ENCODE measurements around the gene PRX.
"Not testable (repeated sequence)": the region's sequence is repeated elsewhere in the genome, so short reads cannot be mapped to it uniquely, and the experiment has no call there.

DNA sequence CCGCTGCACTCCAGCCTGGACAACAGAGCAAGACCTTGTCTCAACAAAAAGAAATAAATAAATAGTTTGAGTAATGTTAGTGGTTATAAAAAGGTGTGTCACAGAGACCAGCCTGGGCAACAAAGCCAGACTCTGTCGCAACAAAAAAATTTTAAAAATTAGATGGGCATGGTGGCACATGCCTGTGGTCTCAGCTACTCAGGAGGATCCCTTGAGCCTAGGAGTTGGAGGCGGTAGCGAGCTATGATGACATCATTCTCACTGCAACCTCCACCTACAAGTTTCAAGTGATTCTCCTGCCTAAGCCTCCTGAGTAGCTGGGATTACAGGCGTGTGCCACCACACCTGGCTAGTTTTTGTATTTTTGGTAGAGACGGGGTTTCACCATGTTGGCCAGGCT is 40.8 kb upstream of the PRX start:
- TF ChIP-seq, protein P1, sequence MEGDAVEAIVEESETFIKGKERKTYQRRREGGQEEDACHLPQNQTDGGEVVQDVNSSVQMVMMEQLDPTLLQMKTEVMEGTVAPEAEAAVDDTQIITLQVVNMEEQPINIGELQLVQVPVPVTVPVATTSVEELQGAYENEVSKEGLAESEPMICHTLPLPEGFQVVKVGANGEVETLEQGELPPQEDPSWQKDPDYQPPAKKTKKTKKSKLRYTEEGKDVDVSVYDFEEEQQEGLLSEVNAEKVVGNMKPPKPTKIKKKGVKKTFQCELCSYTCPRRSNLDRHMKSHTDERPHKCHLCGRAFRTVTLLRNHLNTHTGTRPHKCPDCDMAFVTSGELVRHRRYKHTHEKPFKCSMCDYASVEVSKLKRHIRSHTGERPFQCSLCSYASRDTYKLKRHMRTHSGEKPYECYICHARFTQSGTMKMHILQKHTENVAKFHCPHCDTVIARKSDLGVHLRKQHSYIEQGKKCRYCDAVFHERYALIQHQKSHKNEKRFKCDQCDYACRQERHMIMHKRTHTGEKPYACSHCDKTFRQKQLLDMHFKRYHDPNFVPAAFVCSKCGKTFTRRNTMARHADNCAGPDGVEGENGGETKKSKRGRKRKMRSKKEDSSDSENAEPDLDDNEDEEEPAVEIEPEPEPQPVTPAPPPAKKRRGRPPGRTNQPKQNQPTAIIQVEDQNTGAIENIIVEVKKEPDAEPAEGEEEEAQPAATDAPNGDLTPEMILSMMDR (conservative IDR thresholded peaks at IDR 0.05; ENCODE audit: low read depth, low read length): not testable (repeated sequence)
- TF ChIP-seq EZH2 (IDR thresholded peaks at IDR 0.05; ENCODE audit: low read length, unreplicated experiment); EZH2phosphoT487 (IDR thresholded peaks at IDR 0.05; ENCODE audit: borderline replicate concordance, low read length): not testable (repeated sequence)
